Measurements from ENCODE around the gene DOCK3. TPM values are rescaled to one million over a fixed set of nuclear protein-coding genes. Genes with fewer than 3 reads are reported as not detected.
"Not testable (repeated sequence)": the region's sequence is repeated elsewhere in the genome, so short reads cannot be mapped to it uniquely, and the experiment has no call there.

Gene DOCK3
- total RNA-seq, 2 experiments from 2014 or later, result 2.5 to 2.6 TPM

DNA sequence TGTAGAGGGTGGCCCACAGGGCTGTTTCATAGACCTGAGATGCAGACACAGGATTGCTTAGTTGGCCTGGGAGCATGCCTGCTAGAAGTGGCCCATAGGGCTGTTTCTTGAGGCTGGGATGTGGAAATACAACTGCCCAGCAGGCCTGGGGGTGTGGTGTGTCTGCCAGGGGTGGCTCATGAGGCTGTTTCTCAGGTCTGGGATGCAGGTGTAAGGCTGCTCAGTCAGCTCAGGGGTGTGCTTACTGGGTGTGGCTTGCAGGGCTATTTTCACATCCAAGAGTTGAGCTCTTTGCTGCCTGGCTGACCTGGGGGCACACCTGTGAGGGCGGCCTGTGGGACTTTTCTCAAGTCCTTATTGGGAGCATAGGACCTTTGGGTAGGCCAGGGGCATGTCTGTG lies 131.3 kb downstream of the DOCK3 start:
- H3K27me3 Mint-ChIP-seq, result no peaks in the 10 kb centered on the region
- H3K36me3 Mint-ChIP-seq (ENCODE audit: low read depth), result no peaks in the 10 kb centered on the region
- CTCF ChIA-PET, result interaction anchor here (0.7 kb wide), 1 partner anchor 43 kb away, joined by 3 read pairs; no protein-coding TSS in a partner anchor
- no peak for DNase-seq
- intact Hi-C loops (cut with DNase I, micrococcal nuclease), result no loop called here
- no peak for ATAC-seq
- no peaks in the 10 kb centered on the region for H3K4me1 Mint-ChIP-seq
- no peak overlapping the region for H3K27ac Mint-ChIP-seq
- peaks cover 11% of the 10 kb centered on the region for H3K9me3 Mint-ChIP-seq (ENCODE audit: low read depth)
- H3K4me3 Mint-ChIP-seq, result no peak overlapping the region
- POLR2A ChIA-PET, result no interaction called here

DNA sequence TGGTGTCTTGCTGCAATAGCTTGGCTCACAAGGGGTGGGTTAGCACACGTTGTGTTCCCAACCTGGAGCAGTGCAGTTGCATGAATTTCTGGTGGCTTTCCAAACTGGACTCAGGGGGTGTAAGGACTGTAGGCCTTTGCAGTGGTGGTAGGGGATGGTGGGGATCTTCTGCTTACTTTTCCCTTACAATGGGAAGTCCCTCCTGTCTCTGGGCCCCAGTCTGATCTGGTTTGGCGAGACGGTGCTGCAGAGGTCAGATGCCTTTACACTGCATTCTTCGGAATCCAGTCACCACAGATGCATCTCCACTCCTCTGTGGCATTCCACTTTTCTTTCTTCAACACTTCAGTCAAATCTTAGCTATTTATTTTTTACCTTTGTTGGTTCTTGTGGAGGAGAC lies 132.1 kb downstream of the DOCK3 start:
- ATAC-seq (no peak), DNase-seq (no peak)
- CTCF ChIA-PET, result no interaction called here
- intact Hi-C loops (cut with DNase I, micrococcal nuclease), result no loop called here
- H3K4me3 Mint-ChIP-seq, result no peak overlapping the region
- no peaks in the 10 kb centered on the region for H3K27me3 Mint-ChIP-seq
- POLR2A ChIA-PET, result no interaction called here
- no peaks in the 10 kb centered on the region for H3K4me1 Mint-ChIP-seq
- no peaks in the 10 kb centered on the region for H3K36me3 Mint-ChIP-seq (ENCODE audit: low read depth)
- no peak overlapping the region for H3K27ac Mint-ChIP-seq
- H3K9me3 Mint-ChIP-seq (ENCODE audit: low read depth), result peaks cover 5% of the 10 kb centered on the region

DNA sequence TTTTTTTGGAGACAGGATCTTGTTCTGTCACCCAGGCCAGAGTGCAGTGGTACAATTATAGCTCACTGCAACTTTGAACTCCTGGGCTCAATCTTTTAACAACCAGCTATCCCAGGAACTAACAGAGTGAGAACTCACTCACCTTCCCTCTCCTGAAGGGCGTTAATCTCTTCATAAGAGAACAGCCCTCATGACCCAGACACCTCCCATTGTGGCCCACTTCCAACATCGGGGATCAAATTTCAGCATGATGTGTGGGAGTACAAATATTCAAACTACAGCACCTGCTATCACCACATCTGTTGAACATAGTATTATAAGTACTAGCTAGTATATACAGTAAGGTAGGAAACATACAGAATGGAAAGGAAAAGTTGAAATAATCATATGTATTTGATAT lies 132.5 kb downstream of the DOCK3 start:
- ChIA-PET CTCF (no interaction called here), POLR2A (no interaction called here)
- DNase-seq, result no peak
- Mint-ChIP-seq H3K4me1 (no peaks in the 10 kb centered on the region), H3K4me3 (no peak overlapping the region), H3K27me3 (no peaks in the 10 kb centered on the region), H3K27ac (no peak overlapping the region), H3K9me3 (ENCODE audit: low read depth) (peaks cover 2% of the 10 kb centered on the region), H3K36me3 (ENCODE audit: low read depth) (no peaks in the 10 kb centered on the region)
- intact Hi-C loops (cut with DNase I, micrococcal nuclease), result no loop called here
- ATAC-seq, result no peak

DNA sequence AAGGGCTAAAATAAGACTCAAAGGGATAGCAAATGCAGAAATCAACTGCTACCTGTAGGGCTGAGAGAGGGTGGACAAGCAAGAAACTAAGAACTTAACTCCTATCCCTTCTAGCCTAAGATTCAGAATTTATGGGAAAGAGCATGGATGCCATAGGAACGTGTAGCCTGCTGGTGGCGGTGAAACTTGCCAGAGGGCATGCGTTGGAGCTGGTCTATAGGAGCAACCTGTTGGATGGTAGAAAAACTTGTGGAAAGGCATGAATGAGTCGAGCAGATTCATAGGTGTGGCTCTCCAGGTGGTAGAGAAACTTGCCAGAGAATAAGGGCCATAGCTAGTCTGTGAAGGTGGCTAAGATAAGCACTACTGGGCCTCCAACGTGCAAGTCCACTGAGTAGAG lies 137.2 kb downstream of the DOCK3 start:
- no peak overlapping the region for H3K4me3 Mint-ChIP-seq
- H3K9me3 Mint-ChIP-seq (ENCODE audit: low read depth), result no peaks in the 10 kb centered on the region
- POLR2A ChIA-PET, result no interaction called here
- H3K36me3 Mint-ChIP-seq (ENCODE audit: low read depth), result no peaks in the 10 kb centered on the region
- ATAC-seq, result no peak
- no peak overlapping the region for H3K27ac Mint-ChIP-seq
- no peaks in the 10 kb centered on the region for H3K27me3 Mint-ChIP-seq
- intact Hi-C loops (cut with DNase I, micrococcal nuclease), result no loop called here
- CTCF ChIA-PET, result no interaction called here
- H3K4me1 Mint-ChIP-seq, result peaks cover 7% of the 10 kb centered on the region
- no peak for DNase-seq

DNA sequence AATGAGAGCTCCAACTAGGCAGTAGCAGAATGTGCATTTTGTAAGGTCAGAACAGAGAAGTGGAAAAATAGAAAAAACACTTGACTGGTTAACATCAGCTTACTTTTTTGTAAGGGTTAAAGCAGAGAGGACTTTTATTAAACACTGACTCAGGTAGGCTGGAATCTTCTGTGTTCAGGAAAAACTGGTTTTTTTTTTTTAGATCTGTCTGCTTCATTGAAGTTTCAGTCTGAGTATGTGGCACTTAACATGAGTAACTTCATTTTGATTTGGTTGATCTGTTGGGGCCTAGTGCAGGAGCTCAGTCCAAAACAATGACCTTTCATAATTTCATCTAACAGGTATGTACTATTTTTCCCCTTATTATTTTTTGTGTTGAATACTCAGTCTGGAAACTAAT lies 141.1 kb downstream of the DOCK3 start:
- no peak for DNase-seq
- peaks cover 1% of the 10 kb centered on the region for H3K9me3 Mint-ChIP-seq (ENCODE audit: low read depth)
- intact Hi-C loops (cut with DNase I, micrococcal nuclease), result no loop called here
- H3K27me3 Mint-ChIP-seq, result no peaks in the 10 kb centered on the region
- ChIA-PET CTCF (interaction anchor here (0.7 kb wide), 1 partner anchor 93 kb away, joined by 3 read pairs; no protein-coding TSS in a partner anchor), POLR2A (no interaction called here)
- peak; percentile 36 for ATAC-seq
- H3K4me3 Mint-ChIP-seq, result no peak overlapping the region
- peaks cover 7% of the 10 kb centered on the region for H3K4me1 Mint-ChIP-seq
- H3K27ac Mint-ChIP-seq, result no peak overlapping the region
- no peaks in the 10 kb centered on the region for H3K36me3 Mint-ChIP-seq (ENCODE audit: low read depth)

DNA sequence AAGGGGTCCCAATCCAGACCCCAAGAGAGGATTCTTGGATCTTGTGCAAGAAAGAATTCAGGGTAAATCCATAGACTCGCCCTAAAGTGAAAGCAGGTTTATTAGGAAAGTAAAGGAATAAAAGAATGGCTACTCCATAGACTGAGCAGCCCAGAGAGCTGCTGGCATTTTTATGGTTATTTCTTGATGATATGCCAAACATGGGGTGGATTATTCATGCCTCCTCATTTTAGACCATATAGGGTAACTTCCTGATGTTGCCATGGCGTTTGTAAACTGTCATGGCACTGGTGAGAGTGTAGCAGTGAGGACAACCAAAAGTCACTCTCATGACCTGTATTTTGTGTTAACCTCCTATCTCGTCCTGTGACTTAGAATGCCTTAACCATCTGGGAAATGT lies 142.2 kb downstream of the DOCK3 start:
- ChIA-PET CTCF (interaction anchor here (0.6 kb wide), 1 partner anchor 10 kb away, joined by 3 read pairs; no protein-coding TSS in a partner anchor), POLR2A (no interaction called here)
- H3K4me1 Mint-ChIP-seq, result peaks cover 7% of the 10 kb centered on the region
- H3K27ac Mint-ChIP-seq, result no peak overlapping the region
- H3K27me3 Mint-ChIP-seq, result no peaks in the 10 kb centered on the region
- no peak overlapping the region for H3K4me3 Mint-ChIP-seq
- no peak for ATAC-seq
- H3K9me3 Mint-ChIP-seq (ENCODE audit: low read depth), result peaks cover 2% of the 10 kb centered on the region
- H3K36me3 Mint-ChIP-seq (ENCODE audit: low read depth), result no peaks in the 10 kb centered on the region
- no peak for DNase-seq
- intact Hi-C loops (cut with DNase I, micrococcal nuclease), result no loop called here

DNA sequence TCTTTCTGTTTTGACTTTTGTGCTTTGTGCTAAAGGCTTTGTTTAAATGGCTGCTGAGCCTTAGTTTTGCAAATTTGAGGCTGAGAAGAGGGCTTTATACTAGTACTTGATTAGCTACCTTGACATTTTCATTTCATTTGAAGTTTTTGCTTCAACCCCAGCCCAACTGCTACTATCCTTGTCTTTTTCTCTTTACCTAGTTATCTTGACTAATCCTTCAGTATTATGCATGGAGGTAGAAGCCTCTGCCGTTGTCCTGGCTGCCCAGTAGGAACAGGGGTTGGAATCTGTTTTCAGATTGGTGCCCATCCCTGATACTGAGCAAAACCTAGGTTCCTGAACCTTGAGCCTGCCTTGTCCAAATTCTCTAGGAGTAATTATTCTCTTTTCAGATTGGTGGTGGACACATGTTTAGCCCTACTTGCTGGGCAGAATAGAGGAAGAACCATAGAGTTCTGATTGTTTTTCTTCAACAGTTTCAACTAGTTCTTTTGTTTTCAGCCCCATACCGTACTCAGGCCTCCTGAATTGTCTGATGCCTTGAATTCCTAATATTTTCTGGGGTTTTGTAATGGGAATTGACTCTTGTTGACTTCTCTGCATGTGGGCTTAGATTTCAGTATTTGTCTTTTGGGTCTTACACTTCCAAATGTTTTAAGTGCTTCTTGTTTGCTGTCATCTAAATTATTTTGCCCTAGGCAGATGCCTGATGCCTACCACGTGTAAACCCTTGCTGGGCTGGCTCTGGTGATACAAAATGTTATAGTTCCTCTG lies 143.2 kb downstream of the DOCK3 start:
- Mint-ChIP-seq H3K36me3 (ENCODE audit: low read depth) (no peaks in the 10 kb centered on the region), H3K4me1 (peaks cover 7% of the 10 kb centered on the region), H3K9me3 (ENCODE audit: low read depth) (peaks cover 2% of the 10 kb centered on the region), H3K4me3 (no peak overlapping the region), H3K27me3 (no peaks in the 10 kb centered on the region), H3K27ac (no peak overlapping the region)
- intact Hi-C loops (cut with DNase I, micrococcal nuclease), result no loop called here
- no peak for ATAC-seq
- no peak for DNase-seq
- ChIA-PET CTCF (no interaction called here), POLR2A (no interaction called here)

DNA sequence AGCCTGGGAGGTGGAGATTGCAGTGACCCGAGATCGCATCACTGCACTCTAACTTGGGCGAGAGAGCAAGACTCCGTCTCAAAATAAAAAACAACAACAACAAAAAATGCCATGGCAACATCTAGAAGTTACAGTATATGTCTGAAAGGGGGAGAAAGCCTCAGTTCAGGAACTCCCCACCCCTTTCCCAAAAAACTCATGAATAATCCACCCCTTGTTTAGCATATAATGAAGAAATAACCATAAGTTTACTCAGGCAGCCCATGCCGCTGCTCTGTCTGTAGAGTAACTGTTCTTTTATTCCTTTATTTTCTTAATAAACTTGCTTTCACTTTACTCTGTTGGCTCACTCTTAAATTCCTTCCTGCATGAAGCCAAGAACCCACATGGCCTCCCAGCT lies 145.2 kb downstream of the DOCK3 start:
- peaks cover 4% of the 10 kb centered on the region for H3K27me3 Mint-ChIP-seq
- ATAC-seq, result no peak
- no peak overlapping the region for H3K27ac Mint-ChIP-seq
- DNase-seq, result no peak
- POLR2A ChIA-PET, result no interaction called here
- intact Hi-C loops (cut with DNase I, micrococcal nuclease), result no loop called here
- no peaks in the 10 kb centered on the region for H3K36me3 Mint-ChIP-seq (ENCODE audit: low read depth)
- CTCF ChIA-PET, result no interaction called here
- H3K4me3 Mint-ChIP-seq, result no peak overlapping the region
- H3K9me3 Mint-ChIP-seq (ENCODE audit: low read depth), result peaks cover 2% of the 10 kb centered on the region
- peaks cover 7% of the 10 kb centered on the region for H3K4me1 Mint-ChIP-seq

DNA sequence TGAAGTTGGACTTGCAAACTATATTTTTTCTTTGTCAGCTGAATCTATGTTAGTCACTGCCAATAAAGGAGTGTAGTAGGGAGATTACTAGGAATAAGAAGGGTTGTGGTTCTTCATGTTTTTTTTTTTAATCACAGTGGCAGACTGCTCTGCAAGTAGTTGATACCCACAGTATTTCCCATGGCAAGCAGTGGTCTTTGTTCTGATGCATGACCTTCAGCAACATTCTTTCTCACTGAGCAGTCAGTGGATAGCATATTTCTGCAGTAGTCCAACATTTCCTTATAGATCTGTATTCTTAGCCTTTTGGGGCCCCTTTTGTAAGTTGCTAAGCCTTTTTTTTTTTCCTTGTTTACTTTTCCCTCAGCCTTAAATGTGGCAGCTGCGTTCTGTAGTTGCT lies 151.1 kb downstream of the DOCK3 start:
- Mint-ChIP-seq H3K4me1 (no peaks in the 10 kb centered on the region), H3K27ac (no peak overlapping the region), H3K4me3 (no peak overlapping the region), H3K27me3 (peaks cover 6% of the 10 kb centered on the region), H3K36me3 (ENCODE audit: low read depth) (no peaks in the 10 kb centered on the region), H3K9me3 (ENCODE audit: low read depth) (peaks cover under 1% of the 10 kb centered on the region)
- DNase-seq (no peak), ATAC-seq (no peak)
- CTCF ChIA-PET, result no interaction called here
- intact Hi-C loops (cut with DNase I, micrococcal nuclease), result no loop called here
- POLR2A ChIA-PET, result no interaction called here

DNA sequence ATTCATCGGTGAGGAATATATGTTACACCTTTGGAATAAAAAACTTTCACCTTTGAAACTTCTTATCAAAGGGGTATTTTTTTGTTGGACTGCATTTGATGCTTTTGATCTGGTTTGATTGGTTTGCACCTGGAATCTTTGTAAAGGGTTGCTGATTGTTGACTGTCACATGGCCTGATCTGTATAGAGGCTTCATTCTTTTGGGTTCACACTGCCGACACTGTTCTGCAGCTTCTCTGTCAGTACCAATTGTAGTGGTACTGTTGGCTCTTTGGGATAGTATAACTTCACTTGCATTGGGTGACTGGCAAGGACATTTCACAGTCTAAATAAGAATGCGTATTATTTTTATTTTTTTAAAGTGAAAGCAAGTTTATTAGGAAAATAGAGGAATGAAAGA lies 155.7 kb downstream of the DOCK3 start:
- Mint-ChIP-seq H3K27me3 (peaks cover 10% of the 10 kb centered on the region), H3K36me3 (ENCODE audit: low read depth) (peaks cover 2% of the 10 kb centered on the region), H3K4me1 (no peaks in the 10 kb centered on the region), H3K27ac (no peak overlapping the region), H3K9me3 (ENCODE audit: low read depth) (peaks cover 5% of the 10 kb centered on the region), H3K4me3 (no peak overlapping the region)
- ATAC-seq (no peak), DNase-seq (no peak)
- intact Hi-C loops (cut with DNase I, micrococcal nuclease), result no loop called here
- ChIA-PET CTCF (no interaction called here), POLR2A (no interaction called here)

DNA sequence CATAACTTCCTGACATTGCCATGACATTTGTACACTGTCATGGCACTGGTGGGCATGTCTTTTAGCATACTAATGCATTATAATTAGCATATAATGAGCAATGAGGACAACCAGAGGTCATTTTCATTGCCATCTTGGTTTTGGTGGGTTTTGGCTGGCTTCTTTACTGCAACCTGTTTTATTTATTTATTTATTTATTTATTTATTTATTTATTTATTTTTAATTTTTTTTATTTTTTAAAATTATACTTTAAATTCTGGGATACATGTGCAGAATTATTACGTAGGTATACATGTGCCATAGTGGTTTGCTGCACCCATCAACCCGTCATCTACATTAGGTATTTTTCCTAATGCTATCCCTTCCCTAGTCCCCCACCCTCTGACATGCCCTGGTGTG lies 156.3 kb downstream of the DOCK3 start:
- POLR2A ChIA-PET; H3K36me3 Mint-ChIP-seq (ENCODE audit: low read depth); H3K4me3 Mint-ChIP-seq; H3K9me3 Mint-ChIP-seq (ENCODE audit: low read depth); H3K4me1 Mint-ChIP-seq; ATAC-seq; DNase-seq; intact Hi-C loops (cut with DNase I, micrococcal nuclease); CTCF ChIA-PET; H3K27me3 Mint-ChIP-seq; H3K27ac Mint-ChIP-seq: not testable (repeated sequence)

DNA sequence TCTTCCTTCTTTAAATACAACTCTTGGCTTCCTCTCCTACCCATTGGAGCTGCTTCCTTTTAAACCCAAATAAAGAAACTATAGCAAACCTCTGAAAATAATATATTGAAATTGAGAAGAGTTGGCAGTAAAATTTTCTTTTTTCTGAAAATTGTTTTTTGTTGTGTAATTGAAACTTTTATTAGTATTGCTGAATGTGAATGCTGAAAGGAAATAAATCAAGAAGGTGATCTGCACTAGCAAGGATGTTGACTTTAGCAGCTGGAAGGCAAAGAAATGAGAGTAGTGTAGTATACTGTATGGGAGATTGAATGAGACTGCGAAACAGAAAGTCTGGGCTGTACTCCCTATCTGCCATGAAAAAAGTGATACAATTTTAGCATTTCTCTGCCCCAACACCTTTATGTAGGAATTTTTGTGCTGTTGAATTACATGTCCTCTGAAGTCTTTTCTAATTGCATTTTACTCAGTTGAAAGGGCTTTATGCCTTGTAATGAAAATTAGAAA lies 166.3 kb downstream of the DOCK3 start:
- Mint-ChIP-seq H3K4me3 (no peak overlapping the region), H3K9me3 (ENCODE audit: low read depth) (no peaks in the 10 kb centered on the region)

More for the DNA sequence above, 166.3 kb downstream of the DOCK3 start:
- H3K36me3 Mint-ChIP-seq (ENCODE audit: low read depth), result no peaks in the 10 kb centered on the region
- ChIA-PET POLR2A (no interaction called here), CTCF (no interaction called here)
- H3K4me1 Mint-ChIP-seq, result peaks cover 12% of the 10 kb centered on the region
- peaks cover 13% of the 10 kb centered on the region for H3K27me3 Mint-ChIP-seq
- ATAC-seq (no peak), DNase-seq (no peak)
- intact Hi-C loops (cut with DNase I, micrococcal nuclease), result no loop called here
- no peak overlapping the region for H3K27ac Mint-ChIP-seq
